ENCODE data around the gene PNPLA3.

PNPLA3 gene

GRCh38 chr22:43967069-43967468 is 43.5 kb downstream of the PNPLA3 start:
- no peak for FAIRE-seq

GRCh38 chr22:43968614-43969013 is 45.0 kb downstream of the PNPLA3 start:
- FAIRE-seq: no peak

GRCh38 chr22:43969021-43969878 is 45.6 kb downstream of the PNPLA3 start:
- no peak for FAIRE-seq

- no peak for FAIRE-seq
Observed at GRCh38 chr22:43969989-43970755, 46.6 kb downstream of the PNPLA3 start.

- no peak for FAIRE-seq
Observed at GRCh38 chr22:43971112-43971511, 47.5 kb downstream of the PNPLA3 start.

GRCh38 chr22:43972931-43973462 is 49.4 kb downstream of the PNPLA3 start:
- no peak for FAIRE-seq

GRCh38 chr22:43974028-43974545 is 50.5 kb downstream of the PNPLA3 start:
- FAIRE-seq: no peak

- FAIRE-seq: no peak
Observed at GRCh38 chr22:43975041-43975440, 51.4 kb downstream of the PNPLA3 start.

- FAIRE-seq: no peak
Observed at GRCh38 chr22:43976861-43977795, 53.5 kb downstream of the PNPLA3 start.

GRCh38 chr22:43978558-43978957 is 55.0 kb downstream of the PNPLA3 start:
- no peak for FAIRE-seq

- FAIRE-seq: no peak
Observed at GRCh38 chr22:43980579-43980978, 57.0 kb downstream of the PNPLA3 start.

GRCh38 chr22:43980996-43981395 is 57.4 kb downstream of the PNPLA3 start:
- no peak for FAIRE-seq

- no peak for FAIRE-seq
Observed at GRCh38 chr22:43983808-43984207, 60.2 kb downstream of the PNPLA3 start.

GRCh38 chr22:43985532-43985931 is 61.9 kb downstream of the PNPLA3 start:
- FAIRE-seq: no peak

GRCh38 chr22:43988116-43988820 is 64.7 kb downstream of the PNPLA3 start:
- no peak for FAIRE-seq

GRCh38 chr22:43988960-43989359 is 65.4 kb downstream of the PNPLA3 start:
- FAIRE-seq: no peak

- no peak for FAIRE-seq
Observed at GRCh38 chr22:43990044-43990443, 66.4 kb downstream of the PNPLA3 start.

- FAIRE-seq: no peak
Observed at GRCh38 chr22:43991316-43992020, 67.9 kb downstream of the PNPLA3 start.

- no peak for FAIRE-seq
Observed at GRCh38 chr22:43992331-43992821, 68.8 kb downstream of the PNPLA3 start.

GRCh38 chr22:43993072-43993760 is 69.6 kb downstream of the PNPLA3 start:
- peak; percentile 35 for FAIRE-seq
